ENCODE measurements around the gene COL23A1. TPM values are rescaled to one million over a fixed set of nuclear protein-coding genes. Genes with fewer than 3 reads are reported as not detected.

Gene COL23A1
- total RNA-seq, 2 experiments from 2014 or later, result 0.21 to 0.22 TPM

GRCh38 chr5:178389026-178389729 lies 201.0 kb downstream of the COL23A1 start:
- H3K36me3 Mint-ChIP-seq, result no peaks in the 10 kb centered on the region
- no peaks in the 10 kb centered on the region for H3K4me1 Mint-ChIP-seq
- no peak overlapping the region for H3K27ac Mint-ChIP-seq
- H3K27me3 Mint-ChIP-seq, result peaks cover 3% of the 10 kb centered on the region
- H3K9me3 Mint-ChIP-seq, result no peaks in the 10 kb centered on the region
- DNase-seq, result no peak
- no peak overlapping the region for H3K4me3 Mint-ChIP-seq

DNA sequence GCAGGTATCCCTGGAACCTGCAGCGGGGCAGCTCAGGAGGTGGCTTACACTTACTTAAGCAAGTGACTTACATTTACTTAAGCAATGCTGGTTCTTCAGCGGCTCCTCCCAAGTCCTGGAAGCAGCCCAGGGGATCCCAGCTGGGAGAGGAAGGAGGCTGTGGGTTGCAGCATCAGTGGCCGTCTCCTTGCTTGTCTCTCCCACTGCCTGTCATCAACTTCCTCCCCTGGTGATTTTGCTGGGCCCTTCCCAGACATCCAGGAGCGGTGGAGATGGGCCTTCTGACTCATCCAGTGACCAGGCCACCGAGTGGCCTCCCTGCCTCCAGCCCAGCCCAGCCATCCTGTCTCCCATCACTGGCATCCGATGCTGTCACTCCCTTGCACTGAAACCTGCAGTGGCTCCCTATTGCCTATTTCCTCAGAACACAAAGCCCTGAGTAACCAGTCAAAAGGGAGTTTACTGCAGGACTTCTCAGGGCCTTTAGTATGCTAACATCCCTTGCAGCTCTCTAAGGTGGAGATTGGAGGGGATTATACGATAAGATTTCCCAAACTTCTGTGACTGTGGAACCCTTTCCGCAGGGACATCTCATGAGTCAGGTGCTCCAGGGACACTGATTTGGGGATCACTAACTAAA lies 201.7 kb downstream of the COL23A1 start:
- peaks cover 3% of the 10 kb centered on the region for H3K27me3 Mint-ChIP-seq
- no peak for DNase-seq
- no peaks in the 10 kb centered on the region for H3K36me3 Mint-ChIP-seq
- H3K4me1 Mint-ChIP-seq, result no peaks in the 10 kb centered on the region
- H3K4me3 Mint-ChIP-seq, result no peak overlapping the region
- H3K27ac Mint-ChIP-seq, result no peak overlapping the region
- H3K9me3 Mint-ChIP-seq, result no peaks in the 10 kb centered on the region

DNA sequence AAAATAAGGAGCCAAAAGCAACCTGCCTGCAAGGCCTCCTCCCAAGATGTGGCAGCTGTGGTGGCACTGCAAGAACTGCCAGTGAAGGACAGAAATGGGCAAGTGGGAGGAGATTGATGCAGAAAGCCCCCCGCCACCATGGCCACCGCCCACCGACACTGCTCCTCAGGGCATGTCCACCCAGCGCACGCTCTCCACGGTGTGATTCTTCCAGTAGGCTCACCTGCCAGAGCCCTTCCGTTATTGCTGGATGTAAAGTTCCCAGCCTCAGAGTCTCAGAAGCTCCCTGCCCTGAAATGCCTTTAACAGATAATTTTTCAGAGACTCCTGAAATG lies 202.4 kb downstream of the COL23A1 start:
- DNase-seq, result no peak
- Mint-ChIP-seq H3K4me3 (no peak overlapping the region), H3K27me3 (peaks cover 3% of the 10 kb centered on the region), H3K36me3 (no peaks in the 10 kb centered on the region), H3K27ac (no peak overlapping the region), H3K9me3 (no peaks in the 10 kb centered on the region), H3K4me1 (no peaks in the 10 kb centered on the region)

- Mint-ChIP-seq H3K27ac (no peak overlapping the region), H3K36me3 (no peaks in the 10 kb centered on the region), H3K9me3 (no peaks in the 10 kb centered on the region), H3K4me3 (no peak overlapping the region), H3K4me1 (no peaks in the 10 kb centered on the region), H3K27me3 (peaks cover 3% of the 10 kb centered on the region)
- DNase-seq, result no peak
Observed at GRCh38 chr5:178387061-178387855, 202.9 kb downstream of the COL23A1 start.

- no peaks in the 10 kb centered on the region for H3K9me3 Mint-ChIP-seq
- DNase-seq, result no peak
- H3K36me3 Mint-ChIP-seq, result no peaks in the 10 kb centered on the region
- no peak overlapping the region for H3K4me3 Mint-ChIP-seq
- H3K4me1 Mint-ChIP-seq, result no peaks in the 10 kb centered on the region
- H3K27ac Mint-ChIP-seq, result no peak overlapping the region
- peaks cover 3% of the 10 kb centered on the region for H3K27me3 Mint-ChIP-seq
Observed at GRCh38 chr5:178386336-178386931, 203.8 kb downstream of the COL23A1 start.

GRCh38 chr5:178385496-178385890 lies 204.7 kb downstream of the COL23A1 start:
- Mint-ChIP-seq H3K4me3 (no peak overlapping the region), H3K27me3 (peaks cover 3% of the 10 kb centered on the region), H3K9me3 (no peaks in the 10 kb centered on the region), H3K27ac (no peak overlapping the region), H3K4me1 (no peaks in the 10 kb centered on the region), H3K36me3 (no peaks in the 10 kb centered on the region)
- no peak for DNase-seq

GRCh38 chr5:178384816-178385495 lies 205.2 kb downstream of the COL23A1 start:
- H3K9me3 Mint-ChIP-seq, result no peaks in the 10 kb centered on the region
- DNase-seq, result no peak
- peaks cover 3% of the 10 kb centered on the region for H3K27me3 Mint-ChIP-seq
- no peak overlapping the region for H3K4me3 Mint-ChIP-seq
- H3K27ac Mint-ChIP-seq, result no peak overlapping the region
- H3K36me3 Mint-ChIP-seq, result no peaks in the 10 kb centered on the region
- H3K4me1 Mint-ChIP-seq, result no peaks in the 10 kb centered on the region

GRCh38 chr5:178383919-178384815 lies 206.0 kb downstream of the COL23A1 start:
- H3K27me3 Mint-ChIP-seq, result peaks cover 3% of the 10 kb centered on the region
- H3K4me3 Mint-ChIP-seq, result no peak overlapping the region
- H3K9me3 Mint-ChIP-seq, result no peaks in the 10 kb centered on the region
- H3K27ac Mint-ChIP-seq, result no peak overlapping the region
- no peaks in the 10 kb centered on the region for H3K4me1 Mint-ChIP-seq
- DNase-seq, result no peak
- no peaks in the 10 kb centered on the region for H3K36me3 Mint-ChIP-seq

DNA sequence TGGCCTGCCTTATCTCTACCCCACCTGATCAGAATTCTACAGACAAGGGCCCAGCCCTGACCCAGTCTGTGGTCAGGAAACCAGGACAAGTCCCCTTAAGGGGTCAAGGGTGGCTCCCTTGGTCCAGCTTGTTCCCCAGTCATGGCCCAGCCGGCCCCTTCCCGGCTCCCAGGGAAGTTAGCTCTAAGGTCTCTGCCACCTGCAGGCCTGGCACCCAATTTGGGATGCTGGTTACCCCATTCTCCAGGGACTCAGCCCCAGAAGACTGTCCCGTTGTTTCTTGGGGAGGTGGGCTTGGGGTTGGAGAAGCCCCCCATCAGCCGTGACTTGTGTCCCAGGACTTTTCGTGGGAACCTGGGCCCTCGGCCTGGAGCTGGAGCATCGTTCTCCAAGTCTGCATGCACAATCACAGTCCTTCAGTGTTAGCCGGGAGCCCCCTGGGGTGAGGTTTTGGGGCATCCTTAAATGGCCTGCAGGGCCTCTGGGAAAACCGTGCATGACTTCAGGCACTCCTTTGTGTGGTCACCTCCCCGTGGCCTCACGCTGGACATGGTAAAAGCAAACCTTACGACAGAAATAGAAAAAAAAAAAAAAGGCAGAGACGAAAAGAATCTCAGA lies 206.8 kb downstream of the COL23A1 start:
- no peak overlapping the region for H3K4me3 Mint-ChIP-seq
- no peaks in the 10 kb centered on the region for H3K36me3 Mint-ChIP-seq
- peaks cover 3% of the 10 kb centered on the region for H3K27me3 Mint-ChIP-seq
- H3K9me3 Mint-ChIP-seq, result no peaks in the 10 kb centered on the region
- no peak overlapping the region for H3K27ac Mint-ChIP-seq
- no peaks in the 10 kb centered on the region for H3K4me1 Mint-ChIP-seq
- DNase-seq, result no peak

DNA sequence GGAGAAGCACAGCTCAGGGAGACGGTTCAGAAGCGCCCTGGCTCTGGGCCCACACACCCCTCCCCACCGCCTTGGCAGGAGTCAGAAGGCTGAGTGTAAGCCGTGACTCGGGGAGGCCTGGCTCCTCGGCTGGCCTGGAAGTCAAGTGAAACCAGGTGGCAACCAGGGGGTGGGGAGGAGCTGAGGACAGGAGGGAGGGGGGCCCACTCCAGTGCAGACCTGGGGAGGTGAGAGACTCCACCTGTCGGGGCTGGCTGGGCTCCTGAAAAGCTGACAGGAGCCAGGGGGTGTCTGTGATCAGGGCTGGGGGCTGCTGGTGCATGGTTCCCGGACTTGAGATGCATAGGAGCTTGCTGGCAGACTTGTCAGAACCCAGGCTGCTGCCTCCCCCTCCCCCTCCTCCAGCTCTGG lies 207.4 kb downstream of the COL23A1 start:
- no peak for DNase-seq
- Mint-ChIP-seq H3K4me1 (no peaks in the 10 kb centered on the region), H3K27ac (no peak overlapping the region), H3K4me3 (no peak overlapping the region), H3K9me3 (no peaks in the 10 kb centered on the region), H3K27me3 (peaks cover 3% of the 10 kb centered on the region), H3K36me3 (no peaks in the 10 kb centered on the region)

- Mint-ChIP-seq H3K4me1 (no peaks in the 10 kb centered on the region), H3K36me3 (no peaks in the 10 kb centered on the region), H3K27ac (no peak overlapping the region)
Observed at GRCh38 chr5:178381921-178382695, 208.1 kb downstream of the COL23A1 start.

GRCh38 chr5:178381206-178381605 lies 209.0 kb downstream of the COL23A1 start:
- H3K36me3 Mint-ChIP-seq, result no peaks in the 10 kb centered on the region
- no peak for DNase-seq
- H3K27me3 Mint-ChIP-seq, result no peaks in the 10 kb centered on the region
- H3K4me1 Mint-ChIP-seq, result no peaks in the 10 kb centered on the region
- no peak overlapping the region for H3K4me3 Mint-ChIP-seq
- H3K27ac Mint-ChIP-seq, result no peak overlapping the region
- H3K9me3 Mint-ChIP-seq, result no peaks in the 10 kb centered on the region

More at GRCh38 chr5:178381921-178382695, 208.1 kb downstream of the COL23A1 start:
- H3K27me3 Mint-ChIP-seq, result peaks cover 3% of the 10 kb centered on the region
- H3K9me3 Mint-ChIP-seq, result no peaks in the 10 kb centered on the region
- no peak overlapping the region for H3K4me3 Mint-ChIP-seq
- no peak for DNase-seq

GRCh38 chr5:178380541-178381074 lies 209.6 kb downstream of the COL23A1 start:
- DNase-seq, result no peak
- no peaks in the 10 kb centered on the region for H3K27me3 Mint-ChIP-seq
- no peaks in the 10 kb centered on the region for H3K4me1 Mint-ChIP-seq
- H3K27ac Mint-ChIP-seq, result no peak overlapping the region
- no peaks in the 10 kb centered on the region for H3K9me3 Mint-ChIP-seq
- H3K36me3 Mint-ChIP-seq, result no peaks in the 10 kb centered on the region
- H3K4me3 Mint-ChIP-seq, result no peak overlapping the region

Data from activated naive CD8-positive, alpha-beta T cell treated with anti-CD3 and anti-CD28 coated beads for 36 hours (primary cell).